NCI-H524 (cell line): ENCODE results near the gene TSPAN14.
"Not testable (repeated sequence)": the region's sequence is repeated elsewhere in the genome, so short reads cannot be mapped to it uniquely, and the experiment has no call there.

Experiments used
- DNase-seq, 2 experiments: peaks; one replicate each; lab custom pipeline; 2025; lab: John Stamatoyannopoulos, UW

The TSPAN14 gene

DNA sequence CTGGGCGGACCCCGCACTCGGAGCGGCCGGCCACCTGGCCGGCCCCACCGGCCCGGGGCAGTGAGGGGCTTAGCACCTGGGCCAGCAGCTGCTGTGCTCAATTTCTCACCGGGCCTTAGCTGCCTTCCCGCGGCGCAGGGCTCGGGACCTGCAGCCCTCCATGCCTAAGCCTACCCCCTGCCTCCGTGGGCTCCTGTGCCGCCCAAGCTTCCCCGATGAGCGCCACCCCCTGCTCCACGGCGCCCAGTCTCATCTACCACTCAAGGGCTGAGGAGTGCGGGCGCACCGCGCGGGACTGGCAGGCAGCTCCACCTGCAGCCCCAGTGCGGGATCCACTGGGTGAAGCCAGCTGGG is 89.2 kb downstream of the TSPAN14 start:
- DNase-seq: not testable (repeated sequence)

DNA sequence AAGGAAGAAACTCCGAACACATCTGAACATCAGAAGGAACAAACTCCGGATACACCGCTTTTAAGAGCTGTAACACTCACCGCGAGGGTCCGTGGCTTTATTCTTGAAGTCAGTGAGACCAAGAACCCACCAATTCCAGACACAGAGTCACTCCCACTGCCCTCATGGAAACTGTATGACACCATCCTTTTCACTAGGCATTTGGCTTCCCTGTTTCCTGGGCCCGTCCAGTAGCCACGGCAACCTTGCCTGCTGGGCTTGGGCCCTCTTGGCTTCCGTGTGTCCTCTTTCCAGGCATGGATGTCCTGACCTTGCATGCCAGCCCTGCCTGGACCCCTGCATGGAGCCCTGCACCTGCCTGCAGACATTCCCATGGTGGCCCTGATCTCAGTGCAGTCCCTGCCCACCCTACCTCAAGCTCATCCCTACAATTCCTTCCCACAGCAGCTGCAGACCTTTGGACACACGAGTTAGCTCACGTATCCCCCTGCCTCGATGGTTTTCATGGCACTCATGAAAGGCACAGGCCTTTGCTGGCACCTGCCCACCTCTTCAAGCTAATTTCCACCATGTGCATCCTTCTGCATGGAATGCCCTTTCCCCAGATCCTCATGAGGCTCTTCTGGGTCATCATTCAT is 90.3 kb downstream of the TSPAN14 start:
- DNase-seq: no peak

DNA sequence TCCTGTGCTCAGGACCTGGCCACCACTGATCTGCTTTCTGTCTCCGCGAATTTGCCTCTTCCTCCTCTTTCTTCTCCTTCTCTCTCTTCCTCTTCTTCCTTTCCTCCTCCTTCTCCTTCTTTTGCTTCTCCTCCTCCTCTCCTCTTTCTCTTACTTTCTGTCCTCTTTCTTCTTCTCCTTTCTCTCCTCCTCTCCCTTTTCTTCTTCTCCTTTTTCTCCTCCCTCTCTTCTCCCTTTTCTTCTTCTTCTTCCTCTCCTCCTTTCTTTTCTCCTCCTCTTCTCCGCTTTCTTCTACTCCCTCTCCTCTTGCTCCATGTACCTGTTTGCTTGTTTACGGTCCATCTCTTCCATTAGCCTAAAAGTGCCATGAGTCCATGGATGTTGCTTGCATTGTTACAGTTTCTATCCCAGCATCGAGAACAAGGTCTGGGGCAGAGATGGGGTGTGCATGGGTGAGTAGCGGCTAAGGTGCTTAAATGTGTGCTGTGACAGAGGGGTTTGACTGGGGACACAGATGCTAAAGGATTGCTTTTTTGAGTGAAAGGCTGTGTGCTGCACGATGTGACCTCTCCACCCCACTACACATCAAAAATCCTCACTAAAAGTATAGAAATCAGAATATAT is 91.3 kb downstream of the TSPAN14 start:
- DNase-seq: no peak

DNA sequence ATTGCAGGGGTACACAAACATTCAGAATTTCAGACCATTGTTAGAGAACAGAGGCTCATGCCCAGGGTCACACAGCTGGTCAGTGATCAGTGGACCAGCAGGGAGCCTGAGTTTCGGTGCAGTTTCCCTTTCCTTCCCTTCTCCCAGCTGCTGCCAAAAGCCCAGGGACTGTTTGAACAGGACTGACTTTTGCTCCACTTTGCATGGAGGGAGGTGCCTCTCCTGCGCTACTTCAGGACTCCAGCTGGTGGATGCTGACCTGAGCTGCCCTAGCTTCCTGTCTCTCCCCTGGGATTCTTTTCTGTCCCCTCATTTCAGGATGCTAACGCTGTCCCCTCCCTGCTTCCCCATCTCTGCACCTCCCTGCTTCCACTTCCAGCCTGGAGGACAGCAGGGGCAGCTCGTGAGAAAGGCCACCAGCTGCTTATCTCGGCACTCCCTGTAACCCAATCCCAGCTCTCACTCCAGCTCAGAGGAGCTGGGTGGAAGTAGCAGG is 98.1 kb downstream of the TSPAN14 start:
- peak; percentile 34 to 65 for DNase-seq

DNA sequence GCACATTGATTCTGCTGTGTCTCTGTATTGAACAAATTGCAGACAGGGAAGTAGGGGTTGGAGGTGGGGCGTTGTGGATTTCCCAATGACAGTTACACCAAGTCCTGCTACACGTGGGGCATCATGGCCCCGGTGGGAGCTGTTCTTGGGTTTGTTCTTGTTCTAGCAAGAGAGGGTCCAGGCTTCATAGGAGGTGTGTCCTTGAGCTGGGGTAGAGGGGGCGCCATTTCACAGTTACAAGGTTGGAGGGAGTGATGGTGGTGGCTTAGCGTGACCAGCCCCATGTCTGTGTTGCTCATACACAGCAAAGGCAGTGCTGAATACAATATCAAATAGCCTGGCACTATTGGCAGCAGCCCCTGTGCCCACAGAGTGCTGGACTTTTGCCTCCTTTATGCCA is 99.3 kb downstream of the TSPAN14 start:
- no peak for DNase-seq

DNA sequence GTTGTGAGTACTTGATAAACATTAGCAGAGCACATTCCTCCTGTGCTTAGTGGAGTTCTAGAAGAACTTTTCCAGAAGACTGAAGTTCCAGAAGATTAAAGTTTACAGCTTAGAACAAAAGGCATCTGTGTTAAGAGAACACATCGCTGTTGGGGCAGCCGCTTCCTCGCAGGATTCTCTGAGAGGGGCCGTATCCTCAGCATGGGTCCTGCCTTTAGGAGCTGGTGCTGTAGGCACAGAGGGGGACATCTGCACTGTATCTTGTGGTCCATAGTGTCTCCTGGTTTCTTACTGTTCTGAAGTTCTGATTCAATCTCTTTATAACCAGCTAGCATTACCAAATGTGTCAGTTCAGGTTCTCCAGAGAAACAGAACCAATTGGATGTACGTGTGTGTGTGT is 99.9 kb downstream of the TSPAN14 start:
- DNase-seq: no peak

DNA sequence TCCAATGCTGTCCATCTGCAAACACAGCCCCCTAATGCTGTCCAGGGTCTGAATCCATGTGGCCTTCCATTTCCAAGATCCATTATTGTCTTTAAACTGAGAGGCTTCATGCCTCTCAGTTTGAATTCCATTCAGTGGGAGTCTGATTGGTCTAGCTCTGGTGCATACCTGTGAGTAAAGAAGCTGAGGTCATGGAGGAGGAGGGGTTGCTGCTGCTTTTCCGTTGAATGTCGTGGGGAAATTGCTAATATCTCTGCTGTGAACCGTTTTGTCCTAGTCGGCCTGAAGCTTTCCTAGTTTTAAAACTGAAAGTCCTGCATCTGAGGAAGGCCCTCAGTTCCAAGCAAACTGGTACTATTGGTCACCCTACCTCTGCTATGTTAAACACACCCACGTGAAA is 101.3 kb downstream of the TSPAN14 start:
- DNase-seq: no peak

DNA sequence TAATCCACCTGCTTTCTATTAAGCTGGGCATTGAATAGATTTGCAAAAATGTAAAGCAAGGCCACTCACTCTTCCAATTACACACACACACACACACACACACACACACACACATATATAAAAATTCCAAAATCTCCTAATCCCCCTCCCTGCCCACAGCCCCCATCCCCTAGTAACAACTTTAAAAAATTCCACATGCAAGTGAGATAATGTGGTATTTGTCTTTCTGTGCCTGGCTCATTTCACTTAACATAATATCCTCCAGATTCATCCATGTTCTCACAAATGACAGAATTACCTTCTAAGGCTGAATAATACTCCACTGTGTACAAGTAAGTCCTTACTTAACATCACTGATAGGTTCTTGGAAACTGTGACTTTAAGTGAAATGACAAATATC is 107.8 kb downstream of the TSPAN14 start:
- DNase-seq: no peak

DNA sequence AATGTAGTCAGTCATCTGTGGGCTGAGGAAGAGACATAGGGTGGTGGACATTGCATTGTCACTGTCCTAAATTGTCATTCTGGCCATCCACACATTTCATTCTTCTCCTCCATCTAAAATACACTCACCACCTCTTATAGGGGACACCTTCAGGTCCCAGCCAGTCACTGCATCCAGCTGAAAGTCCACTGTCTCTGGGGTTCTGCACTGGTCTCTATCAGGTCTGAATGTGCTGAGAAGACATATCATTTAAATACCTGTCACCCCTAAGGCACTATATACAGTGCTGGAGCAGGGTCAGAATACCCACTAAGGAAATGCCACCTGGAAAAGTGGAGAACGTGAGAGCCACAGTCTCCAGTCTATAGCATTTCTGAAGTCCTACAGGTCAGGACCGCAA is 113.2 kb downstream of the TSPAN14 start:
- no peak for DNase-seq

DNA sequence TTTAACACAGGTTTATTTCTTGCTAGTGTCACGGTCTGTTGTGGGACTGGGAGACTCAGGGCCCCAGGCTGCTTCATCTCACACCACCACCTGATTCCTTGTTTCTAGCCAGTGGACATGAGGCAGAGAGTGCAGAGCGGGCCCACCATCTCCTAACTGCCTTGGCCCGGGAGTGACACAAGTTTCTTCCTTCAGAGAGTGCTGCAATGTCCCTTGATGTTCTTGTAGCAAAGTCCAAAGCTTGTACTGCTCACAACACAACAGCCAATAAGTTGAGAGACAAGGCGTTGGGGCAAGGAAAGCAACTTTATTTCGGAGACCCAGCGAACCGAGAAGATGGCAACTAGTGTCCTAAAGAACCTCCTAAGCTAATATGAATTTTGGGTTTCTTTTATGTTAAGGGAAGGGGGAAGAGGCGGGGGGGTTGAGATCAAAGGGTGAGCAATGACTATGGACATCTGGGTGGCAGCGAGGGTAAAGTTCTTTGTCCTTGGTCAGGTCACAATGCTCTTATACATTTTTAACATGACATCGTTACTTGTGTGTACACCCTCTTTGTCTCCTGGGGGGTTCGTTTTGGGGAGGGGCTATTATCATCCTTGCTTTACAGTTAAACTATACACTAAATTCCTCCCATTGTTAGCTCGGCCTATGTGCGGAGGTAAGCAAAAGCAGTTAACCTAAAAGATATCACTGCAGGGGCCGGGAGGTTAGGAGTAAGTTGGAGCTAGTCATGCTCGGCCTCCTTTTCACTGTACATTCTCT is 115.2 kb downstream of the TSPAN14 start:
- no peak for DNase-seq

DNA sequence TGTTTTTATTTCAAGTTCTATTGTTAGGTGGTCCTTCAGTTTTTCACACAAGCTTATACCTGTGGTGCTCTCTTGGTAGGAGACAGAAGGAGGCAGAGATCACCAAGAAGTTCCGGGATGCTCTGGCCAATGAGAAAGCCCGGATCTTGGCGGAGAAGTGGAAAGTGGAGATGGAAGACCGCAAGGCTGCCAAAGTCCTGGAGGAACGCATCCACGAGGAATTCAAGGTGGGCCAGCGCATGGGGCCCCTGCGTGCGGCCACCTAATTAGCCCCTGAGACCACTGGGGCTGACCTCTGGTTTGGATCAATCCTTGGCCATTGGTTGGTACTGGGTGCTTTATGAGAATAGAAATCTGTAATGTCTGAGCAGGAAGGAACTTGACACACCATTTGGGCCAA is 117.2 kb downstream of the TSPAN14 start:
- no peak for DNase-seq

DNA sequence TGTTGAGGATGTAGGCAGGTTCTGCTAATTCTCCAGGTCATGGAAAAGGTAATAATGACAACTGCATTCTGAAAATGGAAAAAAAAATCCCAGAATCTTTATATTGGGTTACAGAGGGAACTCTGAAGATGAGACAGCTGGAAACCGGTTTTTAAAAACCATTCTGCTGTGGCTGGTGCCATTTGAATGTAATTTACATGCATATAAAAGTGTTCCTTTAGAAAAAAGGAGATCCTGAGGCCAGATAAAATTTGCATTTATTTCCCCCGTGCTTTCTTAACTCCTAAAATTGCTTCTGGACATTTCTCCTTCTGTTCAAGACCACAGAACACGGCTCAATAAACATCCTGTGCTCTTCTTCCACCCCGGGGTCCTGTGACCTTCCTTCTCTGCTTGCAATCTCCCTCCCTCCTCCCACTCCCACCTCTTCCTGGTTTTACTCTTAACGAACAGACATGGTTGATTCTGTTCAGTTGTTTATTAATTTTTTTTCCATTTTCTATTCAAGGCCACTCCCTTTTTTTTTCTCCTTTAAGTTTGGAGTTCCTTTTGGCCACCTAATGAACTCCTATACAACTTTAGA is 125.2 kb downstream of the TSPAN14 start:
- DNase-seq: no peak

DNA sequence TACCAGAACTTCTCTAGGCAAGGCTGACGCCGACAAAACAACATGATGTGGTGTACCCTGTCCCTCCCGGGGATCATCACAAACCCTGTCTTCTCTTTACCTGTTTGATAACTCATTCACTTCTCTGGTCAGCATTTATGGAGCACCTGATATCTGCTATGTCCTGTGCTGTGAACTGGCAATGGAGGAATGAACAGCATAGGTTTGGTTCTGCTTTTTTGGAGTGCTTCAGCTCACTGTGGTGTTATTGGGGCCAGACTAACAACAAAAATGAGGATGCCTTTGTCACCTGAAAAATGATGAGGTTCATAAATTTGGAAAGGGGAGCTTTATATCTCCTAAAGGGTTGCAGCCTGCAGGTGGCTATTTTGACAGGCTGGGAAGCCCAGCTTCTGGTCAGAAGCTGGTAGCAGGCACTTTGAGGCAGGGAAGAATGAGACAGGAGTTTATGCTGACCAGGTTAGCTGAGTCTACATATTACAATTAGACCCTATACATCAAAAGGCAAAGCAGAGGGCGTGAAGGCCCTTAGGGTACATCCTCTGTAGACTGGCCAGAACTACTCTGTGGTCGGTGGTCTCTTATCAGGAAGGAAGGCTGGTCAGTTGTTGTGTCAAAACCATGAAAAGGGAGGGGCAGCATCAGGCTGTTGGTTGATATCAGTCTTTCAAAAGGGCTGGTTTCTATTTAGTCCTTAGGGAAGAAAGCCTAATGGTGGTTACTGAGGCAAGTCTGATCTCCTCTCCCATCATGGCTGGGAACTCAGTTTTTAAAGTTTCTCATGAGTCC is 125.9 kb downstream of the TSPAN14 start:
- DNase-seq: no peak

DNA sequence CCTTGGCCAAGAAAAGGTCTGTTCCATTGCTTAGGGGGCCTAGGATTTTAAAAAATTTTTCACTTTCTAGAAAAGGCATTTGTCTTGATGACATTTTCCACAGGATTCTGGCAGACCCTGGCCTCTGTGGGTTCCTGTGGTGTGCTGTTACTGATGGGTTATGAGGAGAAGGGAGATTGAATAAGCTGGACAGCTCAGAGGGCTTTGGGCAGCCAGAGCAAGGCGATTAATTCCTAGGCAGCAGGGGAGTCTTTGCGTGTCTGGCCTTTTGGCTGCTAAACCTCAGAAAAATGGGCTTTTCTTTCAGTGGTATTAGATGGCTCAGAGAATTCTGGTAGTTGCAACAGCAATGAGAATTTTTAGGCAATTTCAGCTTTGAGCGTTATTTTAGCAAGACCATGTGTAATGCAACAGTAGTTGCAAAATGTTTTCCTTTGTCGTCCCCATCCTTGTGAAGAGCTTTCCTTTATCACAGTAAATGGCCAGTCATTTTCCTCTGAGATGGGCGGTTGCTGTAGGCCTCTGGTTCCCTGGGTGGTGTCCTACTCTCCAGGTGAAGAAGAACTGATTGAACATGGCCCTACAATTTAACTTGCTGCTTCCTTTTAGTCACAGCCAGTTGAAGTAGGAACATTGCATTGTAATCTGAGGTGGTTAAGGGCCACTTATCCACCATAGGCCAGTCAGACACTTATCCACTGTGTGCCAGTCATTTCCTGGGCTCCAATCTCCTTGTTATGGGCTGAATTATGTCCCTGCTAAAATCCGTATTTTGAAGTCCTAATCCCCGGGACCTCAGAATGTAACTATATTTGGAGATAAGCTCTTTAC is 126.7 kb downstream of the TSPAN14 start:
- no peak for DNase-seq

DNA sequence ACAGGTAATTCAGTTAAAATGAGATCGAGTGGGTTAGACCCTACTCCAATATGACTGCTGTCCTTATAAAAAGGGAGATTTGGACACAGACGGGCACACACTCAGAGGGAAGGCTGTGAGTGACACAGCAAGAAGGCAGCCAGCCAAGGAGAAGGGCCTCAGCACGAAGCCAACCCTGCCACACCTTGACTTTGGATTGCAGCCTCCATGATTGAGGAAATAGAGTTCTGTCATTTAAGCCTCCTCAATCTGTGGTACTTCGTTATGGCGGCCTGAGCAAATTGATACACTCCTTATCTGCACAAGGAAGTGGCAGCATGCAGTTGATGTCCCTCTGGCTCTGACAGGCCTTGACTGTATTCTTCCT is 127.3 kb downstream of the TSPAN14 start:
- DNase-seq: no peak

DNA sequence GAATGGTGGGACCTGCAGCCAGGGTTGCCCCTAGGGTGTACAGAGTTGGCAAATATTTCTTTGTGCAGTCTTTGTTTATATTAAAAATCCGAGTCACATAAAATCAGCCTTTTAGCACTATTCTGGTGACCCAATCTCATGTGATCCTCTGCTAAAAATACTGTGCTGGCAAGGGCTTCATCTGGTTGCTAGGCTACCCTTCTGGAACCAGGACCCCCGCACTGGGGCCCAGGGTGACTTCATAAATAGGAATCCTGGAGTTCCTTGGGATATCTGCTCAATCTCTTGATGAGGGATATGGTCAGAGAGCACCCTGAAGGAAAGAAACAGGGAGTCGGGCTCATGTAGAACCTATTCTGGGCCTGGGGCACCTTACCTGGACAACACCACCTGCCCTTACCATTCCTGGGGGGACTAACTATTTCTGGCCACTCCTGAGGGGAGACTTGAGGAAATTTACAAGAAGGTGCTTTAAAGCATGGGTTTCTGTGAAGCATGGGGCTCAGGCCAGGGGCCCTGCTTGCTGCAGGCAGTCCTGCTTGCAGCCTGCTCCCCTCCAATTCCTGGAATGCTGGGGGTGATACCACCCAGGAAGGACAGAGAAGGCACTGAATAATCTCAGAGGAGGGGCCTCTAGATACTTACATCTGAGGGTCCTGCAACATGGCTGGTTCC is 128.3 kb downstream of the TSPAN14 start:
- DNase-seq: no peak
